K562 (cell line): Measurements from ENCODE around the gene HMOX2. TPM values are rescaled to one million over a fixed set of nuclear protein-coding genes. Genes with fewer than 3 reads are reported as not detected.

Source experiments
- ATAC-seq: fragments of 200-7000 bp; cut with Tn5 transposase; 3 replicates; pipeline ENCODE4 v1.9.1; 2020; ENCODE audit warnings: moderate library complexity
- BruUV-seq: library from RNA; stranded (reverse); fragments of 400-500 nt; replicated peaks from 2 replicates; lab custom pipeline; 2021; lab: Mats Ljungman, UMichigan
- CTCF ChIA-PET: fragments of 300-600 bp; formaldehyde crosslinking; extraction: SDS; loops from one replicate; lab custom pipeline; 2021; ENCODE audit warnings: low intra/inter-chr PET ratio; lab: Yijun Ruan, JAX
- POLR2A ChIA-PET: fragments of 300-600, 350-650 bp; sonication (Branson Sonifier 250); formaldehyde crosslinking; extraction: SDS; loops from one replicate; lab custom pipeline; 2021; ENCODE audit warnings: antibody characterized with exemption, inconsistent platforms; lab: Yijun Ruan, JAX
- DNase-seq, 4 experiments: peaks; one replicate each; pipeline versions ENCODE4 v3.0.0 to v3.0.0-alpha.2; 2011 to 2018; ENCODE audit warnings: low spot score in 3 of 4, mixed read lengths in 3 of 4; ENCODE audit errors: extremely low read depth in 1 of 4
- FAIRE-seq: peaks from 2 replicates; lab custom pipeline; 2011; peaks lifted over from hg19 to GRCh38; lab: Jason Lieb, UNC
- H2AFZ ChIP-seq: 2 replicates; pipeline ENCODE4 v1.6.0; 2011; ENCODE audit warnings: low read depth, low read length, control low read depth, inconsistent platforms
- H3K27ac ChIP-seq: fragments of 200-600 bp; 3 replicates; pipeline ENCODE4 v1.8.0; 2011; ENCODE audit warnings: low read depth, mild to moderate bottlenecking, control low read depth, inconsistent platforms, low read length, moderate library complexity, mixed read lengths; ENCODE audit errors: extremely low read depth
- H3K27me3 ChIP-seq, 2 experiments: fragments of 300-600 bp in 1 of 2; 2 replicates in 1 of 2; 3 replicates in 1 of 2; pipeline versions ENCODE4 v1.6.0 to v1.8.0; 2011; ENCODE audit warnings: inconsistent platforms in 2 of 2, low read length in 2 of 2, mild to moderate bottlenecking in 1 of 2, mixed read lengths in 1 of 2, moderate library complexity in 1 of 2; ENCODE audit not compliant: control insufficient read depth in 2 of 2, insufficient read depth in 2 of 2
- H3K36me3 ChIP-seq: fragments of 300-600 bp; 3 replicates; pipeline ENCODE4 v1.8.0; 2011; ENCODE audit warnings: mild to moderate bottlenecking, low read length, inconsistent platforms; ENCODE audit not compliant: control insufficient read depth, insufficient read depth
- H3K4me1 ChIP-seq, 2 experiments: fragments of 200-600 bp in 1 of 2; replicated peaks in 1 of 2; 2 replicates in 1 of 2; 3 replicates in 1 of 2; pipeline versions ENCODE4 v1.5.1 to v1.8.0; 2011; ENCODE audit warnings: inconsistent platforms in 2 of 2, low read length in 2 of 2, mild to moderate bottlenecking in 1 of 2, mixed read lengths in 1 of 2, moderate library complexity in 1 of 2; ENCODE audit not compliant: control insufficient read depth in 2 of 2, insufficient read depth in 2 of 2
- H3K4me2 ChIP-seq: 2 replicates; pipeline ENCODE4 v1.6.1; 2011; ENCODE audit warnings: low read length, control low read depth, inconsistent platforms, mixed read lengths; ENCODE audit not compliant: insufficient read depth
- H3K4me3 ChIP-seq: fragments of 200-600 bp; sonication (generic), shearing (Covaris generic); 2 replicates; pipeline ENCODE4 v1.5.1; 2016; ENCODE audit warnings: control low read depth, inconsistent platforms
- H3K79me2 ChIP-seq: fragments of 200-600 bp; 3 replicates; pipeline ENCODE4 v1.8.0; 2011; ENCODE audit warnings: low read length, inconsistent platforms; ENCODE audit not compliant: control insufficient read depth, insufficient read depth
- H3K9ac ChIP-seq, 2 experiments: 2 replicates each; pipeline versions ENCODE4 v1.6.0 to v1.6.1; 2011; ENCODE audit warnings: low read depth in 2 of 2, low read length in 2 of 2, control low read depth in 1 of 2, inconsistent platforms in 1 of 2, mild to moderate bottlenecking in 1 of 2, mixed read lengths in 1 of 2; ENCODE audit not compliant: insufficient read depth in 1 of 2
- H3K9me1 ChIP-seq: one replicate; pipeline ENCODE4 v1.6.0; 2011; ENCODE audit warnings: inconsistent platforms, mild to moderate bottlenecking, low read length, moderate library complexity; ENCODE audit not compliant: control insufficient read depth, insufficient read depth
- H3K9me3 ChIP-seq: replicated peaks from 2 replicates; pipeline ENCODE4 v1.5.1; 2011; ENCODE audit warnings: low read depth, low read length, inconsistent platforms; ENCODE audit not compliant: control insufficient read depth, insufficient read depth
- H4K20me1 ChIP-seq: replicated peaks from 2 replicates; pipeline ENCODE4 v1.6.1; 2011; ENCODE audit warnings: low read length, inconsistent platforms, mixed read lengths; ENCODE audit not compliant: control insufficient read depth, insufficient read depth
- BRD4 ChIP-seq: fragments of 200-600 bp; sonication (generic); IDR thresholded peaks from 2 replicates; pipeline ENCODE4 v1.6.1; 2017; ENCODE audit warnings: inconsistent platforms
- CREM ChIP-seq: IDR thresholded peaks from 2 replicates; pipeline ENCODE4 v1.6.1; 2014; ENCODE audit warnings: antibody characterized with exemption, low read depth
- CSDE1 ChIP-seq, 2 experiments: fragments of 450-650 bp; IDR thresholded peaks; 2 replicates each; pipeline ENCODE4 v1.6.1; 2016; ENCODE audit warnings: mild to moderate bottlenecking in 1 of 2
- MCM2 ChIP-seq: fragments of 450-650 bp; IDR thresholded peaks from 2 replicates; pipeline ENCODE4 v1.6.1; 2017; ENCODE audit warnings: low read depth, mild to moderate bottlenecking
- POLR3G ChIP-seq: IDR thresholded peaks from 2 replicates; pipeline ENCODE4 v1.6.1; 2011; ENCODE audit not compliant: insufficient read length, insufficient replicate concordance; ENCODE audit errors: extremely low read depth
- RBM22 ChIP-seq: fragments of 200-400 bp; formaldehyde crosslinking; IDR thresholded peaks from 2 replicates; pipeline ENCODE4 v1.6.1; 2018; ENCODE audit warnings: low read length, low read depth; ENCODE audit not compliant: poor library complexity, severe bottlenecking
- RCOR1 ChIP-seq, 2 experiments: IDR thresholded peaks; 2 replicates each; pipeline ENCODE4 v1.6.1; 2012; ENCODE audit warnings: low read depth in 2 of 2, low read length in 2 of 2, borderline replicate concordance in 1 of 2, improper control_type of control experiment in 1 of 2
- SAFB ChIP-seq: fragments of 200-400 bp; formaldehyde crosslinking; IDR thresholded peaks from 2 replicates; pipeline ENCODE4 v1.6.1; 2017; ENCODE audit warnings: low read depth, low read length, borderline replicate concordance
- SIRT6 ChIP-seq: IDR thresholded peaks from one replicate; pipeline ENCODE4 v1.6.1; 2012; ENCODE audit warnings: low read depth, mild to moderate bottlenecking, control low read depth, inconsistent platforms, low read length, moderate library complexity
- SMARCC2 ChIP-seq: fragments of 450-650 bp; IDR thresholded peaks from 2 replicates; pipeline ENCODE4 v1.6.1; 2017; ENCODE audit warnings: antibody characterized with exemption, moderate library complexity, mild to moderate bottlenecking, low read depth
- ZBED1 ChIP-seq: IDR thresholded peaks from 2 replicates; pipeline ENCODE4 v1.6.1; 2014
- ZNF174 ChIP-seq: fragments of 250-450 bp; sonication (Bioruptor Pico); IDR thresholded peaks from 2 replicates; pipeline ENCODE4 v1.4.0; 2020; ENCODE audit warnings: mild to moderate bottlenecking
- ZNF507 ChIP-seq: conservative IDR thresholded peaks from 2 replicates; pipeline ENCODE4 v1.6.1; 2017; ENCODE audit warnings: missing genetic modification characterization, missing compliant biosample characterization
- WGBS: fragments of 100-300 bp; shearing (Covaris generic); methylation state at CpG from one replicate; pipeline ENCODE4 v1.1.6; 2016; ENCODE audit warnings: low coverage, mixed read lengths; ENCODE audit not compliant: insufficient coverage; ENCODE audit errors: missing lambda C conversion rate; 5-methylcytosine and 5-hydroxymethylcytosine counted together
- in situ Hi-C: fragments of 300-500 bp; cut with MboI; formaldehyde crosslinking; loops from 4 replicates; pipeline ENCODE4 v1.15.0; 2018; ENCODE audit warnings: inconsistent platforms, mixed read lengths
- intact Hi-C: fragments of 100-400 bp; cut with micrococcal nuclease; formaldehyde crosslinking; loops from 2 replicates; pipeline ENCODE4 v1.14.2; 2022
- polyA plus RNA-seq, 8 experiments: library from polyadenylated mRNA; depleted of rRNA in 4 of 8; stranded (reverse) in 5 of 8; unstranded in 3 of 8; fragments of >200 nt; fragmentation: Nextera tagmentation in 2 of 8; fragmentation: Illumina TruSeq in 1 of 8; extraction: Ambion mirVana in 2 of 8; extraction: Trizol in 1 of 8; gene quantifications; 2 replicates each; pipeline versions ENCODE4 v1.2.1 to v1.2.3, GENCODE V29; 2011 to 2014; ENCODE audit warnings: inconsistent platforms in 1 of 8, missing spikeins in 1 of 8
- total RNA-seq, 7 experiments: library from RNA; depleted of rRNA in 6 of 7; stranded (reverse); fragments of >200 nt in 6 of 7; fragmentation: Illumina TruSeq in 2 of 7; extraction: Trizol in 2 of 7; gene quantifications; 2 replicates each; pipeline versions ENCODE4 v1.2.1 to v1.2.3, GENCODE V29; 2011 to 2021; ENCODE audit warnings: low replicate concordance in 1 of 7
- TF ChIP-seq, protein P1 (sequence below): sonication (generic); formaldehyde crosslinking; IDR thresholded peaks from 2 replicates; pipeline ENCODE4 v1.8.0; 2022; ENCODE audit warnings: missing genetic modification reagents, mild to moderate bottlenecking, borderline replicate concordance
- TF ChIP-seq, protein P2 (sequence below), 2 experiments: fragments of 450-650 bp in 1 of 2; sonication (generic) in 1 of 2; formaldehyde crosslinking in 1 of 2; IDR thresholded peaks in 1 of 2; conservative IDR thresholded peaks in 1 of 2; 2 replicates each; pipeline versions ENCODE4 v1.6.1 to v1.8.1; 2016 to 2023; ENCODE audit warnings: mild to moderate bottlenecking in 2 of 2, moderate library complexity in 2 of 2, inconsistent platforms in 1 of 2, missing genetic modification reagents in 1 of 2
- TF ChIP-seq, protein P3 (sequence below): fragments of 450-650 bp; formaldehyde crosslinking; IDR thresholded peaks from 2 replicates; pipeline ENCODE4 v1.4.0; 2020; ENCODE audit warnings: mild to moderate bottlenecking, moderate library complexity
- TF ChIP-seq, protein P4 (sequence below): sonication (generic); formaldehyde crosslinking; IDR thresholded peaks from 2 replicates; pipeline ENCODE4 v1.8.0; 2022; ENCODE audit warnings: missing genetic modification reagents, mild to moderate bottlenecking, borderline replicate concordance

HMOX2 gene
- total and polyA plus RNA-seq, 9 of the 15 experiments (the other 6 are each of a cell fraction or from before 2014, with no cell fraction given): 26.8 to 87.4 (median 57.4) TPM

DNA sequence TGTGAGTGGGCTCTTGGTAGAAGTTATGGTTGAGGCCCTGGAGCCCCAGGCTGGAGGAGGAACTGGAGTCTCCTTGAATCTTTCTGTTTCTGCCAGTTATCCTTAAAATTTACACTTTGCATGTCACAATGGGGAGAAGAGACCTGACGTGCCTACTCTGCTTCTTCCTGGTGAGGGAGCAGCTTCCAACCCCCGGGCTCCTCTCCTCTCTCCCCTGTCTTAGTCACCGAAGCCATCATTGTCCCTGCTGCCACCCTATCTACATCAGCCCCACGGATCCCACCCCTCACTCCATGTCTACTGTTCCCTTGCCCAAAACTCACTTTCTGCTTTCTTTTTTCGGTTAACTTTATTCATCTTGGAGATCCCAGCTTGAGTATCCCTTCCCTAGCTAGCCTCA, 32.9 kb upstream of the HMOX2 start (continued):
- TF ChIP-seq, protein P1, sequence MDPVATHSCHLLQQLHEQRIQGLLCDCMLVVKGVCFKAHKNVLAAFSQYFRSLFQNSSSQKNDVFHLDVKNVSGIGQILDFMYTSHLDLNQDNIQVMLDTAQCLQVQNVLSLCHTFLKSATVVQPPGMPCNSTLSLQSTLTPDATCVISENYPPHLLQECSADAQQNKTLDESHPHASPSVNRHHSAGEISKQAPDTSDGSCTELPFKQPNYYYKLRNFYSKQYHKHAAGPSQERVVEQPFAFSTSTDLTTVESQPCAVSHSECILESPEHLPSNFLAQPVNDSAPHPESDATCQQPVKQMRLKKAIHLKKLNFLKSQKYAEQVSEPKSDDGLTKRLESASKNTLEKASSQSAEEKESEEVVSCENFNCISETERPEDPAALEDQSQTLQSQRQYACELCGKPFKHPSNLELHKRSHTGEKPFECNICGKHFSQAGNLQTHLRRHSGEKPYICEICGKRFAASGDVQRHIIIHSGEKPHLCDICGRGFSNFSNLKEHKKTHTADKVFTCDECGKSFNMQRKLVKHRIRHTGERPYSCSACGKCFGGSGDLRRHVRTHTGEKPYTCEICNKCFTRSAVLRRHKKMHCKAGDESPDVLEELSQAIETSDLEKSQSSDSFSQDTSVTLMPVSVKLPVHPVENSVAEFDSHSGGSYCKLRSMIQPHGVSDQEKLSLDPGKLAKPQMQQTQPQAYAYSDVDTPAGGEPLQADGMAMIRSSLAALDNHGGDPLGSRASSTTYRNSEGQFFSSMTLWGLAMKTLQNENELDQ (CRISPR knock-in tag): no peak
- TF ChIP-seq ZNF507 (tag): no peak
- TF ChIP-seq POLR3G: no peak
- no peak for TF ChIP-seq BRD4
- TF ChIP-seq, protein P2, sequence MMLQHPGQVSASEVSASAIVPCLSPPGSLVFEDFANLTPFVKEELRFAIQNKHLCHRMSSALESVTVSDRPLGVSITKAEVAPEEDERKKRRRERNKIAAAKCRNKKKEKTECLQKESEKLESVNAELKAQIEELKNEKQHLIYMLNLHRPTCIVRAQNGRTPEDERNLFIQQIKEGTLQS (IDR thresholded peaks at IDR 0.05): no peak
- TF ChIP-seq, protein P2 (CRISPR knock-in tag; conservative IDR thresholded peaks at IDR 0.05): no peak
- TF ChIP-seq MCM2: no peak

DNA sequence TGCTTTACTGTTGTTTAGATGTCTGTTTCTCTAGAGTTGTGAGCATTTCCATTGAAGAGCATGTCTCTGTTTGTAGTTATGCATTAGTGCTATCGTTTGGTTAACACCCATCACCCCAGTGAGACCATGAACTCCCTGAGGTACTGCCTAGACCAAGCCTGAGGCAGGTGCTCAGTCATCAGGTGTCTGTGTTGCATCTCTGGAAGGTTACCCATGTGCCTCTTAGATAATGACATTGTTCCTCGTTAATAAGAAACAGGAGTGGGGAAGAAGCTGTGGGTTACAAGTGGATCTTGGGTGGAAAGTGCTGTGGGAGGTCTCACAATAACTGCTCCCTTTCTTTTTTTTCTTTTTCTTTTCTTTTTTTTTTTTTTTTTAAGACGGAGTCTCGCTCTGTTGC, 32.2 kb upstream of the HMOX2 start:
- H4K20me1 ChIP-seq: no peaks in the 10 kb centered on the region
- DNase-seq (no peak), ATAC-seq (no peak), FAIRE-seq (no peak)
- no peak overlapping the region for H3K4me2 ChIP-seq
- H3K4me1 ChIP-seq: no peaks in the 10 kb centered on the region
- no peaks in the 10 kb centered on the region for H3K9me3 ChIP-seq
- H3K9ac ChIP-seq: no peak overlapping the region
- 71% methylated on average over 2 of the region's 4 CpGs for WGBS
- intact Hi-C loops: no loop called here
- H2AFZ ChIP-seq: no peak overlapping the region
- no peaks in the 10 kb centered on the region for H3K27me3 ChIP-seq
- no peaks in the 10 kb centered on the region for H3K9me1 ChIP-seq
- no peak overlapping the region for H3K27ac ChIP-seq
- H3K79me2 ChIP-seq: no peaks in the 10 kb centered on the region
- in situ Hi-C loops: no loop called here
- ChIA-PET POLR2A (interaction anchor here (0.6 to 1.8 kb wide), 3 partner anchors 9 to 1732 kb away, joined by 3 to 6 read pairs (median 5); no protein-coding TSS in a partner anchor), CTCF (no interaction called here)
- H3K4me3 ChIP-seq: no peak overlapping the region
- H3K36me3 ChIP-seq: peaks cover 89% of the 10 kb centered on the region
- no TSS peak for BruUV-seq
- TF ChIP-seq, protein P3, sequence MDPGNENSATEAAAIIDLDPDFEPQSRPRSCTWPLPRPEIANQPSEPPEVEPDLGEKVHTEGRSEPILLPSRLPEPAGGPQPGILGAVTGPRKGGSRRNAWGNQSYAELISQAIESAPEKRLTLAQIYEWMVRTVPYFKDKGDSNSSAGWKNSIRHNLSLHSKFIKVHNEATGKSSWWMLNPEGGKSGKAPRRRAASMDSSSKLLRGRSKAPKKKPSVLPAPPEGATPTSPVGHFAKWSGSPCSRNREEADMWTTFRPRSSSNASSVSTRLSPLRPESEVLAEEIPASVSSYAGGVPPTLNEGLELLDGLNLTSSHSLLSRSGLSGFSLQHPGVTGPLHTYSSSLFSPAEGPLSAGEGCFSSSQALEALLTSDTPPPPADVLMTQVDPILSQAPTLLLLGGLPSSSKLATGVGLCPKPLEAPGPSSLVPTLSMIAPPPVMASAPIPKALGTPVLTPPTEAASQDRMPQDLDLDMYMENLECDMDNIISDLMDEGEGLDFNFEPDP (CRISPR knock-in tag): no peak
- TF ChIP-seq RCOR1 (IDR thresholded peaks at IDR 0.05; ENCODE audit: borderline replicate concordance in 1 of 2, low read depth in 2 of 2, low read length in 2 of 2): no peak
- TF ChIP-seq, protein P4, sequence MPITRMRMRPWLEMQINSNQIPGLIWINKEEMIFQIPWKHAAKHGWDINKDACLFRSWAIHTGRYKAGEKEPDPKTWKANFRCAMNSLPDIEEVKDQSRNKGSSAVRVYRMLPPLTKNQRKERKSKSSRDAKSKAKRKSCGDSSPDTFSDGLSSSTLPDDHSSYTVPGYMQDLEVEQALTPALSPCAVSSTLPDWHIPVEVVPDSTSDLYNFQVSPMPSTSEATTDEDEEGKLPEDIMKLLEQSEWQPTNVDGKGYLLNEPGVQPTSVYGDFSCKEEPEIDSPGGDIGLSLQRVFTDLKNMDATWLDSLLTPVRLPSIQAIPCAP (CRISPR knock-in tag): no peak
- TF ChIP-seq SMARCC2: no peak
- TF ChIP-seq RBM22: no peak
- no peak for TF ChIP-seq ZNF174 (CRISPR knock-in tag)
- no peak for TF ChIP-seq SIRT6
- no peak for TF ChIP-seq ZBED1
- TF ChIP-seq CREM: no peak
- TF ChIP-seq SAFB: no peak
- TF ChIP-seq POLR3G: no peak
- no peak for TF ChIP-seq CSDE1 (IDR thresholded peaks at IDR 0.05)
